HG02571 (cell line): ENCODE results near the gene PGBD5.

ENCODE experiments used
- ATAC-seq: cut with Tn5 transposase; IDR thresholded peaks from one replicate; pipeline ENCODE4 v1.9.1; 2021; ENCODE audit warnings: mild to moderate bottlenecking, moderate library complexity; ENCODE audit not compliant: unreplicated experiment

PGBD5 gene

GRCh38 chr1:230284891-230285290 lies 141.2 kb downstream of the PGBD5 start:
- no peak for ATAC-seq

- no peak for ATAC-seq
Measured at GRCh38 chr1:230283678-230284077, 142.5 kb downstream of the PGBD5 start.

GRCh38 chr1:230282157-230282556 lies 144.0 kb downstream of the PGBD5 start:
- no peak for ATAC-seq

- no peak for ATAC-seq
Measured at GRCh38 chr1:230281556-230281955, 144.6 kb downstream of the PGBD5 start.

GRCh38 chr1:230280906-230281413 lies 145.2 kb downstream of the PGBD5 start:
- ATAC-seq, result no peak

- ATAC-seq, result no peak
Measured at GRCh38 chr1:230280054-230280795, 145.9 kb downstream of the PGBD5 start.

GRCh38 chr1:230279583-230279945 lies 146.6 kb downstream of the PGBD5 start:
- ATAC-seq, result no peak

- no peak for ATAC-seq
Measured at GRCh38 chr1:230278871-230279582, 147.1 kb downstream of the PGBD5 start.

- no peak for ATAC-seq
Measured at GRCh38 chr1:230278376-230278775, 147.8 kb downstream of the PGBD5 start.

- no peak for ATAC-seq
Measured at GRCh38 chr1:230277201-230278025, 148.7 kb downstream of the PGBD5 start.

GRCh38 chr1:230276401-230276800 lies 149.7 kb downstream of the PGBD5 start:
- ATAC-seq, result no peak

- no peak for ATAC-seq
Measured at GRCh38 chr1:230274254-230274653, 151.9 kb downstream of the PGBD5 start.

GRCh38 chr1:230273141-230273710 lies 152.9 kb downstream of the PGBD5 start:
- no peak for ATAC-seq

- no peak for ATAC-seq
Measured at GRCh38 chr1:230272557-230272956, 153.6 kb downstream of the PGBD5 start.

- no peak for ATAC-seq
Measured at GRCh38 chr1:230271300-230272035, 154.7 kb downstream of the PGBD5 start.

GRCh38 chr1:230270559-230271281 lies 155.4 kb downstream of the PGBD5 start:
- ATAC-seq, result peak; percentile 49

GRCh38 chr1:230270185-230270558 lies 156.0 kb downstream of the PGBD5 start:
- ATAC-seq, result peak; percentile 11

GRCh38 chr1:230268371-230269170 lies 157.6 kb downstream of the PGBD5 start:
- no peak for ATAC-seq
